ENCODE data around the gene DDX39A.

DNA sequence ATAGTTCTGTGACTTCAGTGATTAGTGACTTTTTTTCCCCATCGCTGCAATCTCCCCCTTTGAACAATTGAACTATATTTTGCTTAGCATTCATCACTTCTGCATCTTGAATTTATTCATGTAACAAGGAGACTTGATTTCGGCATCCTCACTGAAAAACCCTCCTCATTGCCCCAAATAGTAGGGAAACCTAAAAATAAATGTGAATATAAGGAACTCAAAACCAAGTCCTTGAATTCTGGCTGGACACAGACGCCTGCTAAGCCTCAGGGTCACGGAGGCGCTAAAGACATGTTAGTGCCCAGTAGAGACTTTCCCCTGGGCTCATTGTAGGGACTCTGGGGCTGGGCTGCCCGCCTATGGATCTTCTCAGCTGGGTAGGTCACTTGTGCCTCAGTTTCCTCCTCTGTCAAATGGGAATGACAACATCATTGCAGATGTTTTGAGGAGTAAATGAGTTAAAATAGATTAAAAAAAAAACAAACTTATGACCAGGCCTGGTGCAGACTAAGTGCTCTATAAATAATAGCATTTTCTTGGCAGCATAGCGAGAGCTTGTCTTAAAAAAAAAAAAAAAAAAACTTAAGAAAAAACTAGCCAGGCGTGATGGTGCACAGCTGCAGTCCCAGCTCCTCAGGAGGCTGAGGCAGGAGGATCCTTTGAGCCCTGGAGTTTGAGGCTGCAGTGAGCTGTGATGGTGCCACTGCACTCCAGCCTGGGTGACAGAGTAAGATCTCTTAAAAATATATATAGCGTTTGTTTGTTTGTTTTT is 39.7 kb downstream of the DDX39A start:
- TF ChIP-seq NFIC (IDR thresholded peaks at IDR 0.05; ENCODE audit: borderline replicate concordance) (no peak), GABPA (IDR thresholded peaks at IDR 0.05; ENCODE audit: low read depth) (no peak), RCOR1 (IDR thresholded peaks at IDR 0.05; ENCODE audit: low read length) (no peak), MXI1 (IDR thresholded peaks at IDR 0.05; ENCODE audit: low read depth, low read length) (no peak)
- TF ChIP-seq, protein P1, sequence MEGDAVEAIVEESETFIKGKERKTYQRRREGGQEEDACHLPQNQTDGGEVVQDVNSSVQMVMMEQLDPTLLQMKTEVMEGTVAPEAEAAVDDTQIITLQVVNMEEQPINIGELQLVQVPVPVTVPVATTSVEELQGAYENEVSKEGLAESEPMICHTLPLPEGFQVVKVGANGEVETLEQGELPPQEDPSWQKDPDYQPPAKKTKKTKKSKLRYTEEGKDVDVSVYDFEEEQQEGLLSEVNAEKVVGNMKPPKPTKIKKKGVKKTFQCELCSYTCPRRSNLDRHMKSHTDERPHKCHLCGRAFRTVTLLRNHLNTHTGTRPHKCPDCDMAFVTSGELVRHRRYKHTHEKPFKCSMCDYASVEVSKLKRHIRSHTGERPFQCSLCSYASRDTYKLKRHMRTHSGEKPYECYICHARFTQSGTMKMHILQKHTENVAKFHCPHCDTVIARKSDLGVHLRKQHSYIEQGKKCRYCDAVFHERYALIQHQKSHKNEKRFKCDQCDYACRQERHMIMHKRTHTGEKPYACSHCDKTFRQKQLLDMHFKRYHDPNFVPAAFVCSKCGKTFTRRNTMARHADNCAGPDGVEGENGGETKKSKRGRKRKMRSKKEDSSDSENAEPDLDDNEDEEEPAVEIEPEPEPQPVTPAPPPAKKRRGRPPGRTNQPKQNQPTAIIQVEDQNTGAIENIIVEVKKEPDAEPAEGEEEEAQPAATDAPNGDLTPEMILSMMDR (IDR thresholded peaks at IDR 0.05): no peak
